GM21447 (cell line): ENCODE measurements around the gene SCLT1.

Experiments used
- ATAC-seq: cut with Tn5 transposase; IDR thresholded peaks from one replicate; pipeline ENCODE4 v1.9.1; 2021; ENCODE audit not compliant: unreplicated experiment

SCLT1 gene

DNA sequence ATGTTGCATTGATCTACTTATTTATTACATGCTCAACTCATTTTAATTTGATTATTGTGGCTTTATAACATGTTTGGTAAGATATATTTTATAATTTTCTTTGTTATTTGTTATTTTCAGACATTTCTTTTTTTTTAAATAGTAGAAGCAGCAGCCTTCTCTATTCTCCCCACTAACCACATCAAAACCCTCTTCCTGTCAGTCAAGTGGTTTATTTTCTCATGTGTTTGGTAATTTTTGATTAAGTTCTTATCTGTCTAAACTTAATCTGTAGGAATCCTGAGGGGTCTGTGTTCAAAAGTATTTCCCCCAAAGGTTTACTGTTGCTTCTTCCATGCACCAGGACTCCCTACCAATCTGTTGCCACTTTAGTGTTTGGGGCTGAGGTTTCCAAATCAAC, 131.9 kb downstream of the SCLT1 start:
- ATAC-seq, result no peak

- no peak for ATAC-seq
Observed at GRCh38 chr4:128958194-128958593, 135.1 kb downstream of the SCLT1 start.

GRCh38 chr4:128957459-128957858, 135.9 kb downstream of the SCLT1 start:
- ATAC-seq, result no peak

GRCh38 chr4:128955751-128956150, 137.6 kb downstream of the SCLT1 start:
- no peak for ATAC-seq

GRCh38 chr4:128954941-128955340, 138.4 kb downstream of the SCLT1 start:
- no peak for ATAC-seq

DNA sequence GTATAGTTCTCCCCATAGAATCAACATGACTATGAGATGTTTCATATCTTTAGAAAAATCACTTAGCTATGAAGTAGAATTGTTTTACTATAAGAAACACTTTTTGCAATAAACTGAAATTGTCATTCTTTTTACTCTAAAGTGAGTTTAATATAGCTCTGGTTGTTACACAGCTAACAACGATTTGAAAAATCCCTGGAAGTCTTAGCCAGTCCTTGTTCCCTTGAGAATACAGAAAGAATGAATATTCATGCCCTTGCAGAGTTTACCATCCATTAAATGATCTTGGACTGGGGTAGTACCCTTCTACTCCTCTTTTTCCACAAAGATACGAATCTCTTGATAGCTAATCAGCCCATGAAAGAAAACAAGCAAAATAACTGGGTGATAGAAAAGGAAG, 142.0 kb downstream of the SCLT1 start:
- no peak for ATAC-seq

DNA sequence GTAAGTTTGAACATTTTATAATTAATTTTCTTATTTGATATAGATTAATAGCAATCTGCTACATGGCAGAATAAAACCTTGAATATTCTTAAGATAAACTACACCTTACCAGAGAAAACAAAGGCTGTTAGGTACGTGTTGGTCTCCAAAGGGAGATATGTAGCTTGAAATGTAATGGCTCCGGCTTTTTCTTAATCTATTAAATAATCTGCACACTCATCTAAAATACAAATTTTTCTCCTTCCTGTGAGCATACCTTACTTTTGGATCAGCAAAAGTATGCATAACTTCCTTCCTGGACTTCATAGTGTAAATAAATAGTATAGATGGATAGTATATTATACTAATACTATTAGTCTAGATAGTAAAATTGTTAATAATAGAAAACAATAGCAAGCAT, 142.5 kb downstream of the SCLT1 start:
- no peak for ATAC-seq

- no peak for ATAC-seq
Observed at GRCh38 chr4:128946916-128947315, 146.4 kb downstream of the SCLT1 start.

DNA sequence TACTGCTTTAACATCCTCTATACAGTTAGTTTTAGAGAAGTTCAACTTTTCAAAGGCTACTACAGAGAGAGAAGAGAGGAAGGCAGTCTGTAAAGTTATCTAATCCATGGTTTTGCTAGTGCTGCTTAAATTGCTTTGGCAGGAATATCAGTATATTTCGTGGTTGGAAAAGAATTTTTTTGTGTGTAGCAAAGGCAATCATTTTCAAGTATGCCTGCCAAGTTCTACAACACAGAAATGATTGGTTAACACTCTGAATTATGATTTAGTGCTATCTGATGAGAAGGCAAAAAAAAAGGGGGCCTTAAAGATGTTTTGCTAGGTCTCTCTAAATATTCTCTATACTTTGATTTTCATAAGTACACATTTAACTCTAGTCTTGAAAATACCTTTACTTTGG, 150.7 kb downstream of the SCLT1 start:
- ATAC-seq, result no peak

DNA sequence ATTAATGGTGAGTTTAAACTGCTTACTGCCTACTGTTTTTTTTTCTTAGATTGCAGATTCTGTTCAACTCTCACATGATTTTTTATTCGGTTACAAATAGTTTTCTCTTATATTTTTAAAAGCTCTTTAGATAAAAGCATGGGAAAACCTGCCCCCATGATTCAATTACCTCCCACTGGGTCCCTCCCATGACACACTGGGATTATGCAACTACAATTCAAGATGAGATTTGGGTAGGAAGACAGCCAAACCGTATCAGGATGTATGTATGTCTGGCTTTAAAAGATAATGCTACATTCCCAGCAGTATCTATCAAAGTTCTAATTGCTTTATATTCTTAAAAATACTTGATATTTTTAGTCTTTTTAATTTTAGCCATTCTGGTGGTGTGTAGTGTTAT, 152.4 kb downstream of the SCLT1 start:
- ATAC-seq, result no peak

- no peak for ATAC-seq
Observed at GRCh38 chr4:128930051-128930450, 163.3 kb downstream of the SCLT1 start.

DNA sequence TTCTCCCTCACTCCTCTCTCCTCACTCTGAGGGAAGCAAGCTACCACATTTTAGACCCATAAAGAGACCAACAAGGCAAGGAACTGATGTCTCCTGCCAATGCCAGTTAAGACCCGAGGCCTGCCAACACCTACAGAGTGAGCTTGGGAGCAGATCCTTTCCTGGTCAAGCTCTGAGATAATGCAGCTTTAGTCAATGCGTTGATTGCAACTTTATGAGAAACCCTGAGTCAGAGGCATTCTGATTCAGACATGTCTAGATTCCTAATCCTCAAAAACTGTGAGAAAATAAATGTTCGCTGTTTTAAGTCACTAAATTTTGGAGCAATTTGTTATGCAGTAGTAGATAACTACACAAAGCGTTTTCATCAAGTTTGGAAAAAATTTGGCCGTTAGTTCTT, 168.4 kb downstream of the SCLT1 start:
- no peak for ATAC-seq

DNA sequence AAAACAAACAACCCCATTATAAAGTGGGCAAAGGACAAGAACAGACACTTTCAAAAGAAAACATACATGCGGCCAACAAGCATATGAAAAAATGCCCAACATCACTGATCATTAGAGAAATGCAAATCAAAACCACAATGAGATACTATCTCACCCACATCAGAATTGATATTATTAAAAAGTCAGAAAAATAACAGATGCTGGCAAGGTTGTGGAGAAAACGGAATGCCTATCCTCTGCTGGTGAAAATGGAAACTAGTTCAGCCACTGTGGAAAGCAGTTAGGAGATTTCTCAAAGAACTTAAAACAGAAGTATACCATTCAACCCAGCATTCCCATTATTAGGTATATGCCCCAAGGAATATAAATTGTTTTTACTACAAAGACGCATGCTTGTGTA, 171.4 kb downstream of the SCLT1 start:
- no peak for ATAC-seq

DNA sequence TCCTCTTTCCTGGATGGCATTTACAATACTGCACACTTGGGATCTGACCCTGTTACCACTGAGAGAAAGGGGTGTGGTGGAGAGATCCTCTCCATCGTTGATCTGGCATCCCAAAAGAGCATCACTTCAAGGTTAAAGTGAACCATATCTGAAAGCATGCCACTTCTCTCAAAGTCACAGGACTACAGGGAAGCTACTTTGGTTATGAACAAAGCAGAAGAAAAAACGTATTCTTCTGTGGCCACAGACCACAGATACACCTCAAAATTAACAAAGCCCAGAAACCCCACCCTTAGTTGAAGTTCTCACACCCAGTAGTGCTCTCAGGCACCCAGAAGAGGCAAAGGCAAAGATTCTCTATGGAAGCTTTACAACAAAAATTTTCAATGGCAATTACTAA, 175.6 kb downstream of the SCLT1 start:
- peak; percentile 73 for ATAC-seq

- ATAC-seq, result peak; percentile 74
Observed at GRCh38 chr4:128916832-128917231, 176.5 kb downstream of the SCLT1 start.

- ATAC-seq, result no peak
Observed at GRCh38 chr4:128915544-128915943, 177.8 kb downstream of the SCLT1 start.

GRCh38 chr4:128913228-128913627, 180.1 kb downstream of the SCLT1 start:
- ATAC-seq, result no peak

DNA sequence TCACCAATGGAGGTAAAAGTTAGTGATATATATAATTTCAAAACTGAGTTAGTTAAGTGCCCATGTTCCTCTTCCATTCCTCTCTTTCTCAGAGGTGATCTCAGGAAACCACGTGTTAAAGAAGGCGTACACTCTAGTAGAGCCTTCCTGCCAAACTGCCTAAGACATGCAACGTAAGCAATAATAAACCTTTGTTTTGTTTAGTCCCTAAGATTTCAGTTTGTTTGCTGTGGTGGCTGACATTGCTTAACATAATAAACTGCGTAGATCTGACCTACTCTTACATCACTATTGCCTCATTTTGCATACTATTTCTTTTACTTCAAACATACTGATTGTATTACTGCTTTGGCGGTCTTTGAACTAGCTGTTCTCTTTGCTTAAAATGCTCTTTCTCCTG, 184.6 kb downstream of the SCLT1 start:
- ATAC-seq, result no peak

DNA sequence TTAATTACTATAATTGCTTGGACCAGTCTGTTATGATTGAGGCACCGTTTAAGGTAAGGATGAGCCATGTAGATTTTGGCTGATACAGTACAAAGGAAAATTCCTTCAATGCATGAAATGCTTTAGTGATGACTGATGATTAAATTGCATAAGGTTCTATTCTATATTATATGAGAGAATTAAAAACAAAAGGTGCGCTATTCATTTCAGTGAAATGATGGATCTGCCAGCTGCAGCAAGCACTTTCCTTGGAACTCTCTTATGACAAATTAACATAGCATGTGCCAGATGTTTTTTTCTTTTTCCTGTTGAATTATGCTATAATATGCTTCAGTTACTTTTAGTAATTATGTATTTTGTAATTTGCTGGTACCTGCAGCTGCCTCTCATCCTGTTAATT, 185.4 kb downstream of the SCLT1 start:
- ATAC-seq, result no peak

DNA sequence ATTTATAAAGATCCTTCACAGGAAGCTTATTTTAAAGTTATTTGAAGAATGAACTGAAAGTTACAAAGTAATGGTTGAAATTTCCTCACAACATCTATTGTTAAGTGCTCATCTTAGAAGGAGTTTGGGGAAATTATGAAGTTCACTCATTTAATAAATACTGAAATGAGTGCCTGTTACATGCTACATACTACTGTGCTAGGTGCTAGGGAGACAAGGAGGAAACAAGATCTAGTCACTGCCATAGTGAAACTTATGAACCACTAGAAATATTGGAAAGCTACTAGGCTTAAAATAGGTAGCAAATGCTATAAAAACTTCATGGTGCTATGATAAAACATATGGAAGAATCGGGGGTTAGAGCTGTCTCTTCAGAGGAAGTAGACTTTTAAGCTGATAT, 186.8 kb downstream of the SCLT1 start:
- no peak for ATAC-seq

- no peak for ATAC-seq
Observed at GRCh38 chr4:128904821-128905220, 188.5 kb downstream of the SCLT1 start.

- ATAC-seq, result no peak
Observed at GRCh38 chr4:128880662-128881061, 212.7 kb downstream of the SCLT1 start.

DNA sequence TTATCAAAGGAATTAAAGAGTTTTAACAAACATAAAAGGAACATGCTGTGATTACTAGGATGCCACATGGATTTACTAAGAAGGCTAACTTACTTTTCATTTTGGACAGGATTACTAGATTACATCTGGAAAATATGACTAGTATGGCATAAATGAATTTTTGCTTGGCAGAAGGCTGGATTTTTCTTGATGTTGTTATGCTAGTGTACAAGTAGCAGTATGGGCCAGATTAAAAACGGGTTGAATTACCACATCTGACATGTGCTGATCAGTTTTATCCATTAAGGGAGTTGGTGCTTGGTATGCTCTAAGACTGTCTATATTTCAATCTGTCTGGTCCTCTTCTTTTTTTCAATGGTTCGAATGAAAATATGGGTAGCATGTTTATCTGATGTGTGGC, 213.4 kb downstream of the SCLT1 start:
- no peak for ATAC-seq

DNA sequence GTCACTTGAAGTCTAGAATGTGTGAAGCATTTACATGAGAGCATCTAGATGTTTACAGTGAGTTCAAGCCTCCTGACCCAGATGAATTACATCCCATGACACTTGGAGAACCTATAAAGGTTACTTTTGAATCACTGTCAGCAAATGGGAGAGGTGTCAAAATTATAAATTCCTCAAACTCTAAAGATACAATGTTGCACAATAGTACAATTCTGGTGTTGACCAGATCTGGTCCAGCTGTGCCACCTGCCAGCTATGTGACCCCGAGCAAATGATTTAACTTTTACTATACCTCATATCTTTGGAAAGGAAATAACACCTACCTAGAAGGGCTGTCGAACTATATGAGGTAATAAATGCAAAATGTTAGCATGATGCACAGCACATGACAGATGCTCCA, 214.1 kb downstream of the SCLT1 start:
- ATAC-seq, result no peak
